Measurements from ENCODE around the gene TAOK3. TPM values are rescaled to one million over a fixed set of nuclear protein-coding genes. Genes with fewer than 3 reads are reported as not detected.

Gene TAOK3
- total RNA-seq, 1 donor, result 27.8 TPM

GRCh38 chr12:118373616-118374015 lies 909 bp upstream of the TAOK3 start:
- TF ChIP-seq CTCF (IDR thresholded peaks at IDR 0.05; ENCODE audit: insufficient read depth, low read length), result no peak
- peak overlapping the region; percentile 88 for H3K4me3 ChIP-seq (ENCODE audit: low read depth, low read length)
- DNase-seq (ENCODE audit: low read depth), result no peak

GRCh38 chr12:118371321-118372282 lies 1.1 kb downstream of the TAOK3 start:
- no peak for DNase-seq (ENCODE audit: low read depth)
- TF ChIP-seq CTCF (IDR thresholded peaks at IDR 0.05; ENCODE audit: insufficient read depth, low read length), result no peak
- H3K4me3 ChIP-seq (ENCODE audit: low read depth, low read length), result peak overlapping the region; percentile 95

GRCh38 chr12:118370601-118371000 lies 2.1 kb downstream of the TAOK3 start:
- TF ChIP-seq CTCF (IDR thresholded peaks at IDR 0.05; ENCODE audit: insufficient read depth, low read length), result no peak
- peak overlapping the region; percentile 95 for H3K4me3 ChIP-seq (ENCODE audit: low read depth, low read length)
- DNase-seq (ENCODE audit: low read depth), result no peak

GRCh38 chr12:118368821-118369220 lies 3.9 kb downstream of the TAOK3 start:
- no peak for TF ChIP-seq CTCF (IDR thresholded peaks at IDR 0.05; ENCODE audit: insufficient read depth, low read length)
- H3K4me3 ChIP-seq (ENCODE audit: low read depth, low read length), result no peak overlapping the region
- no peak for DNase-seq (ENCODE audit: low read depth)

GRCh38 chr12:118361889-118362288 lies 10.8 kb downstream of the TAOK3 start:
- no peak for DNase-seq (ENCODE audit: low read depth)
- no peak overlapping the region for H3K4me3 ChIP-seq (ENCODE audit: low read depth, low read length)
- no peak for TF ChIP-seq CTCF (IDR thresholded peaks at IDR 0.05; ENCODE audit: insufficient read depth, low read length)

GRCh38 chr12:118361092-118361404 lies 11.7 kb downstream of the TAOK3 start:
- TF ChIP-seq CTCF (IDR thresholded peaks at IDR 0.05; ENCODE audit: insufficient read depth, low read length), result no peak
- DNase-seq (ENCODE audit: low read depth), result no peak
- H3K4me3 ChIP-seq (ENCODE audit: low read depth, low read length), result no peak overlapping the region

All from fibroblast of the aortic adventitia (primary cell).